HEK293 (cell line): Measurements from ENCODE around the gene AP3D1.

ENCODE experiments used
- CTCF ChIP-seq: fragments of 450-650 bp; formaldehyde crosslinking; IDR thresholded peaks from 2 replicates; pipeline ENCODE4 v1.5.1; 2016; ENCODE audit warnings: missing biosample characterization, missing genetic modification characterization
- GLI4 ChIP-seq: fragments of 450-650 bp; formaldehyde crosslinking; IDR thresholded peaks from 2 replicates; pipeline ENCODE4 v1.5.1; 2016; ENCODE audit warnings: missing biosample characterization, missing genetic modification characterization
- KLF17 ChIP-seq: fragments of 450-650 bp; formaldehyde crosslinking; IDR thresholded peaks from 2 replicates; pipeline ENCODE4 v1.5.1; 2016; ENCODE audit warnings: missing biosample characterization, missing genetic modification characterization
- REPIN1 ChIP-seq: fragments of 450-650 bp; formaldehyde crosslinking; IDR thresholded peaks from 2 replicates; pipeline ENCODE4 v1.5.1; 2017; ENCODE audit warnings: missing biosample characterization, missing genetic modification characterization, low read depth
- YY1 ChIP-seq: fragments of 450-650 bp; formaldehyde crosslinking; IDR thresholded peaks from 2 replicates; pipeline ENCODE4 v1.5.1; 2018; ENCODE audit warnings: missing biosample characterization, missing genetic modification characterization
- ZBTB1 ChIP-seq: fragments of 450-650 bp; formaldehyde crosslinking; IDR thresholded peaks from 2 replicates; pipeline ENCODE4 v1.5.1; 2016; ENCODE audit warnings: missing biosample characterization, missing genetic modification characterization
- ZBTB8A ChIP-seq: fragments of 450-650 bp; formaldehyde crosslinking; IDR thresholded peaks from 2 replicates; pipeline ENCODE4 v1.5.1; 2016; ENCODE audit warnings: missing biosample characterization, missing genetic modification characterization
- ZNF292 ChIP-seq: fragments of 450-650 bp; formaldehyde crosslinking; IDR thresholded peaks from 2 replicates; pipeline ENCODE4 v1.5.1; 2016; ENCODE audit warnings: low read depth, missing biosample characterization, missing genetic modification characterization, borderline replicate concordance
- ZNF561 ChIP-seq: fragments of 450-650 bp; IDR thresholded peaks from 2 replicates; pipeline ENCODE4 v1.5.1; 2018; ENCODE audit warnings: missing biosample characterization, missing genetic modification characterization, borderline replicate concordance
- ZNF624 ChIP-seq: fragments of 450-650 bp; formaldehyde crosslinking; IDR thresholded peaks from 2 replicates; pipeline ENCODE4 v1.5.1; 2017; ENCODE audit warnings: missing biosample characterization, missing genetic modification characterization
- ZNF768 ChIP-seq: fragments of 450-650 bp; formaldehyde crosslinking; IDR thresholded peaks from 2 replicates; pipeline ENCODE4 v1.5.1; 2018; ENCODE audit warnings: missing biosample characterization, mild to moderate bottlenecking, missing genetic modification characterization
- ZSCAN4 ChIP-seq: fragments of 450-650 bp; formaldehyde crosslinking; IDR thresholded peaks from 2 replicates; pipeline ENCODE4 v1.5.1; 2017; ENCODE audit warnings: missing biosample characterization, missing genetic modification characterization
- TF ChIP-seq, protein P1 (sequence below): fragments of 450-650 bp; formaldehyde crosslinking; IDR thresholded peaks from 2 replicates; pipeline ENCODE4 v1.5.1; 2016; ENCODE audit warnings: missing biosample characterization, missing genetic modification characterization
- TF ChIP-seq, protein P2 (sequence below): fragments of 450-650 bp; formaldehyde crosslinking; IDR thresholded peaks from 2 replicates; pipeline ENCODE4 v1.5.1; 2016; ENCODE audit warnings: missing biosample characterization, missing genetic modification characterization

DNA sequence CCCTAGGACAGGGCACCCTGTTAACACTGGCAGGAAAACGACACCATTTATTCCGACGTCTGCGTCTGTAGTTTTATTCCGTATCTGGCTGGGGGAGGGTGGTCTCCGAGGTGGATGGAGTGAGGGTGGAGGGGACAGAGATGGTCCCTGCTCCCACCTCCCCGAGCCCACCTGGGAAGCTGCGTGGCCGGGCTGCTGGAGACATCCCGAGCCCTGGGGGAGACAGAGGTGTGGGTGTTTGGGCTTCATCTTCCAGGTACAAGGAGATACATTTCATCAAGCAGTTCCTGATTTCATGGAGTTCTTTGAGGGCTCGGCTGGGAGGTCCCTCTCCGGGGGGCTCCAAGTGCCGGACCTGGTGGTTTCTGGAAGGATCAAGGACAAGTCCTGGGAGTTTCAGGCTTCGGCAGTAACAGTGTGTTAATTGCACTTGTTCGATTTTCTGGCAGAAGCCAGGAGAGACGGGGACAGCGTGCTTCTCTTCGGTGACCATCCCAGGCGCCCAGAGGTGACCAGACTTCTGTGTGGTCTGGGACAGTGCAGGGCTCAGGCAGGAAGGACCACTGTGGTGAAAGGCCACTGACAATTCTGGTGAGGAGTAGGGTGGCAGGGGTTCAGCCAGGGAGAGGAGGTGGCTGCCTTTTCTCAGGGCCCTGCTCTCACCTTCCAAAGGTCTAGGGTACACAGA lies 80.2 kb downstream of the AP3D1 start:
- no peak for TF ChIP-seq ZNF292 (tag by site-specific recombination)
- no peak for TF ChIP-seq YY1 (tag by site-specific recombination)
- TF ChIP-seq KLF17 = no peak
- TF ChIP-seq CTCF (tag by site-specific recombination) = no peak
- no peak for TF ChIP-seq ZNF561 (tag by site-specific recombination)
- no peak for TF ChIP-seq REPIN1 (tag by site-specific recombination)
- no peak for TF ChIP-seq ZBTB8A (tag by site-specific recombination)
- TF ChIP-seq ZBTB1 (tag by site-specific recombination) = no peak
- TF ChIP-seq ZSCAN4 (tag by site-specific recombination) = no peak
- no peak for TF ChIP-seq ZNF624 (tag by site-specific recombination)
- TF ChIP-seq ZNF768 (tag by site-specific recombination) = no peak
- TF ChIP-seq, protein P1, sequence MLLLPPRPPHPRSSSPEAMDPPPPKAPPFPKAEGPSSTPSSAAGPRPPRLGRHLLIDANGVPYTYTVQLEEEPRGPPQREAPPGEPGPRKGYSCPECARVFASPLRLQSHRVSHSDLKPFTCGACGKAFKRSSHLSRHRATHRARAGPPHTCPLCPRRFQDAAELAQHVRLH (tag by site-specific recombination) = no peak
- TF ChIP-seq, protein P2, sequence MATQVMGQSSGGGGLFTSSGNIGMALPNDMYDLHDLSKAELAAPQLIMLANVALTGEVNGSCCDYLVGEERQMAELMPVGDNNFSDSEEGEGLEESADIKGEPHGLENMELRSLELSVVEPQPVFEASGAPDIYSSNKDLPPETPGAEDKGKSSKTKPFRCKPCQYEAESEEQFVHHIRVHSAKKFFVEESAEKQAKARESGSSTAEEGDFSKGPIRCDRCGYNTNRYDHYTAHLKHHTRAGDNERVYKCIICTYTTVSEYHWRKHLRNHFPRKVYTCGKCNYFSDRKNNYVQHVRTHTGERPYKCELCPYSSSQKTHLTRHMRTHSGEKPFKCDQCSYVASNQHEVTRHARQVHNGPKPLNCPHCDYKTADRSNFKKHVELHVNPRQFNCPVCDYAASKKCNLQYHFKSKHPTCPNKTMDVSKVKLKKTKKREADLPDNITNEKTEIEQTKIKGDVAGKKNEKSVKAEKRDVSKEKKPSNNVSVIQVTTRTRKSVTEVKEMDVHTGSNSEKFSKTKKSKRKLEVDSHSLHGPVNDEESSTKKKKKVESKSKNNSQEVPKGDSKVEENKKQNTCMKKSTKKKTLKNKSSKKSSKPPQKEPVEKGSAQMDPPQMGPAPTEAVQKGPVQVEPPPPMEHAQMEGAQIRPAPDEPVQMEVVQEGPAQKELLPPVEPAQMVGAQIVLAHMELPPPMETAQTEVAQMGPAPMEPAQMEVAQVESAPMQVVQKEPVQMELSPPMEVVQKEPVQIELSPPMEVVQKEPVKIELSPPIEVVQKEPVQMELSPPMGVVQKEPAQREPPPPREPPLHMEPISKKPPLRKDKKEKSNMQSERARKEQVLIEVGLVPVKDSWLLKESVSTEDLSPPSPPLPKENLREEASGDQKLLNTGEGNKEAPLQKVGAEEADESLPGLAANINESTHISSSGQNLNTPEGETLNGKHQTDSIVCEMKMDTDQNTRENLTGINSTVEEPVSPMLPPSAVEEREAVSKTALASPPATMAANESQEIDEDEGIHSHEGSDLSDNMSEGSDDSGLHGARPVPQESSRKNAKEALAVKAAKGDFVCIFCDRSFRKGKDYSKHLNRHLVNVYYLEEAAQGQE = no peak
- TF ChIP-seq GLI4 (tag by site-specific recombination) = no peak
